Left lung (tissue), 10 donors: Measurements from ENCODE around the gene BMPR1A. TPM values are rescaled to one million over a fixed set of nuclear protein-coding genes. Genes with fewer than 3 reads are reported as not detected.
A peak's percentile ranks its signal among the peaks of the same experiment; 100 is the strongest.
"Not testable (repeated sequence)": the region's sequence is repeated elsewhere in the genome, so short reads cannot be mapped to it uniquely, and the experiment has no call there.

Experiments used
- ATAC-seq: fragments of 200-7000 bp; cut with Tn5 transposase; one replicate; pipeline ENCODE4 v1.9.1; 2020; ENCODE audit warnings: moderate library complexity
- DNase-seq, 4 donors: peaks; one replicate each; pipeline ENCODE4 v3.0.0-alpha.2; 2013 to 2020
- H3K27ac ChIP-seq, 2 donors: fragments of 200-600 bp; sonication (generic) in 1 of 2; one replicate each; pipeline versions ENCODE4 v1.5.0 to v1.8.0; 2020 to 2021
- H3K27me3 ChIP-seq, 2 donors: fragments of 200-600 bp; sonication (generic) in 1 of 2; one replicate each; pipeline versions ENCODE4 v1.5.0 to v1.8.0; 2020 to 2021
- H3K36me3 ChIP-seq, 2 donors: fragments of 200-600 bp; sonication (generic) in 1 of 2; one replicate each; pipeline versions ENCODE4 v1.5.0 to v1.8.0; 2020 to 2021
- H3K4me1 ChIP-seq, 2 donors: fragments of 200-600 bp; one replicate each; pipeline ENCODE4 v1.8.0; 2021
- H3K4me3 ChIP-seq, 2 donors: fragments of 200-600 bp; sonication (generic) in 1 of 2; one replicate each; pipeline versions ENCODE4 v1.5.0 to v1.8.0; 2020 to 2021; ENCODE audit warnings: mild to moderate bottlenecking in 1 of 2
- H3K9me3 ChIP-seq, 2 donors: fragments of 200-600 bp; sonication (generic) in 1 of 2; one replicate each; pipeline versions ENCODE4 v1.5.0 to v1.8.0; 2020 to 2021
- CTCF ChIP-seq, 2 donors: fragments of 200-600 bp; sonication (generic) in 1 of 2; IDR thresholded peaks; one replicate each; pipeline versions ENCODE4 v1.5.0 to v1.8.0; 2021; ENCODE audit warnings: antibody characterized with exemption in 2 of 2
- intact Hi-C, 2 donors: fragments of 100-400 bp; cut with DNase I; formaldehyde crosslinking; loops; one replicate each; pipeline versions ENCODE4 v1.11.2 to v1.14.2; 2022
- polyA plus RNA-seq, 6 donors: library from polyadenylated mRNA; unstranded; fragments of 120-200 nt; gene quantifications; one replicate each; pipeline ENCODE4 v1.2.1, GENCODE V29; 2013; ENCODE audit not compliant: insufficient read length in 6 of 6
- total RNA-seq, 2 donors: library from RNA; stranded (reverse); fragmentation: NEBNext Ultra II Directional; extraction: Animal tissue kit (Norgen Biotek cat#: 25700); gene quantifications; one replicate each; pipeline ENCODE4 v1.2.1, GENCODE V29; 2021
- donor health status: DM: no; HTN: yes; CAD: no.
- donor health status: DM: no; HTN: no; CAD: no.

The BMPR1A gene
- total and polyA plus RNA-seq, 8 donors, result 33.4 to 87.2 (median 72.9) TPM

- Histone ChIP-seq H3K4me3 (no peak overlapping the region), H3K9me3 (no peaks in the 10 kb centered on the region), H3K27me3 (peaks cover 0 to 36% of the 10 kb centered on the region in 2 donors), H3K4me1 (peaks cover 4 to 8% of the 10 kb centered on the region in 2 donors), H3K27ac (peak overlapping the region in 1 of 2 donors; percentile 66), H3K36me3 (no peaks in the 10 kb centered on the region)
- DNase-seq, result peak in 2 of 4 donors; percentile 56 to 60
- peak; percentile 93 for ATAC-seq
- intact Hi-C loops, result no loop called here
- TF ChIP-seq CTCF (IDR thresholded peaks at IDR 0.05), result no peak
These were observed 23.2 kb upstream of the BMPR1A start for GRCh38 chr10:86733260-86733671.

- ATAC-seq, result peak; percentile 43
These were observed 22.0 kb upstream of the BMPR1A start for GRCh38 chr10:86734207-86734988.

GRCh38 chr10:86735278-86735677 lies 21.1 kb upstream of the BMPR1A start:
- H3K27ac ChIP-seq, H3K4me1 ChIP-seq, H3K4me3 ChIP-seq, H3K9me3 ChIP-seq, intact Hi-C loops, DNase-seq, H3K36me3 ChIP-seq, ATAC-seq: not testable (repeated sequence)
- H3K27me3 ChIP-seq, result peaks cover 0 to 34% of the 10 kb centered on the region in 2 donors

More at GRCh38 chr10:86734207-86734988, 22.0 kb upstream of the BMPR1A start:
- H3K4me1 ChIP-seq, result peaks cover 4 to 8% of the 10 kb centered on the region in 2 donors
- H3K9me3 ChIP-seq, result no peaks in the 10 kb centered on the region
- DNase-seq, result no peak
- no peak overlapping the region for H3K4me3 ChIP-seq
- no peaks in the 10 kb centered on the region for H3K36me3 ChIP-seq
- intact Hi-C loops, result no loop called here
- H3K27me3 ChIP-seq, result peaks cover 0 to 29% of the 10 kb centered on the region in 2 donors
- no peak for TF ChIP-seq CTCF (IDR thresholded peaks at IDR 0.05)
- H3K27ac ChIP-seq, result peak overlapping the region in 1 of 2 donors; percentile 66

GRCh38 chr10:86742230-86742629 lies 14.2 kb upstream of the BMPR1A start:
- Histone ChIP-seq H3K9me3 (no peaks in the 10 kb centered on the region), H3K4me1 (peaks cover 0 to 6% of the 10 kb centered on the region in 2 donors), H3K27ac (no peak overlapping the region), H3K27me3 (peaks cover 0 to 58% of the 10 kb centered on the region in 2 donors), H3K4me3 (no peak overlapping the region), H3K36me3 (no peaks in the 10 kb centered on the region)
- intact Hi-C loops, result no loop called here
- DNase-seq, result no peak
- no peak for TF ChIP-seq CTCF (IDR thresholded peaks at IDR 0.05)
- no peak for ATAC-seq

GRCh38 chr10:86744067-86744725 lies 12.2 kb upstream of the BMPR1A start:
- DNase-seq (peak in 1 of 4 donors; percentile 53), ATAC-seq (peak; percentile 82)
- Histone ChIP-seq H3K4me3 (no peak overlapping the region), H3K36me3 (no peaks in the 10 kb centered on the region), H3K4me1 (peaks cover 0 to 6% of the 10 kb centered on the region in 2 donors), H3K9me3 (no peaks in the 10 kb centered on the region), H3K27ac (peak overlapping the region in 1 of 2 donors; percentile 57), H3K27me3 (peaks cover 0 to 52% of the 10 kb centered on the region in 2 donors)
- intact Hi-C loops, result no loop called here
- no peak for TF ChIP-seq CTCF (IDR thresholded peaks at IDR 0.05)
